Tibial nerve (tissue), 4 donors: ENCODE measurements around the gene THOC2. TPM values are rescaled to one million over a fixed set of nuclear protein-coding genes. Genes with fewer than 3 reads are reported as not detected.

Source experiments
- DNase-seq, 2 donors: peaks; one replicate each; pipeline ENCODE4 v3.0.0-alpha.2; 2019; ENCODE audit warnings: low spot score in 2 of 2
- H3K27ac ChIP-seq, 4 donors: fragments of 200-600 bp; sonication (generic) in 3 of 4; one replicate each; pipeline ENCODE4 v1.5.1; 2017 to 2019; ENCODE audit warnings: mild to moderate bottlenecking in 1 of 4
- H3K27me3 ChIP-seq, 2 donors: fragments of 200-600 bp; sonication (generic) in 1 of 2; one replicate each; pipeline versions ENCODE4 v1.5.1 to v1.6.0; 2017 to 2019
- H3K36me3 ChIP-seq, 3 donors: fragments of 200-600 bp; sonication (generic); one replicate each; pipeline ENCODE4 v1.5.1; 2018 to 2019
- H3K4me1 ChIP-seq, 4 donors: fragments of 200-600 bp; sonication (generic) in 3 of 4; one replicate each; pipeline ENCODE4 v1.5.1; 2017 to 2019
- H3K4me3 ChIP-seq, 4 donors: fragments of 200-600 bp; sonication (generic) in 3 of 4; one replicate each; pipeline ENCODE4 v1.5.1; 2017 to 2019; ENCODE audit warnings: mild to moderate bottlenecking in 1 of 4, moderate library complexity in 1 of 4
- H3K9me3 ChIP-seq, 4 donors: fragments of 200-600 bp; sonication (generic) in 3 of 4; one replicate each; pipeline ENCODE4 v1.5.1; 2017 to 2019
- EP300 ChIP-seq, 2 donors: sonication (generic); formaldehyde crosslinking; IDR thresholded peaks; one replicate each; pipeline ENCODE4 v1.6.1; 2017; ENCODE audit warnings: antibody characterized with exemption in 2 of 2, mild to moderate bottlenecking in 1 of 2
- POLR2A ChIP-seq, 2 donors: fragments of 450-650 bp; IDR thresholded peaks; one replicate each; pipeline ENCODE4 v1.6.1; 2017; ENCODE audit warnings: antibody characterized with exemption in 2 of 2, mild to moderate bottlenecking in 2 of 2, moderate library complexity in 2 of 2
- WGBS, 2 donors: methylation state at CpG; one replicate each; pipeline ENCODE4 v1.1.5; 2018; 5-methylcytosine and 5-hydroxymethylcytosine counted together
- total RNA-seq, 4 donors: library from RNA; depleted of rRNA; stranded (reverse); fragments of >200 nt; gene quantifications; one replicate each; pipeline ENCODE4 v1.1.0, GENCODE V29; 2016
- TF ChIP-seq, protein P1 (sequence below), 5 experiments: fragments of 200-600 bp in 3 of 5; fragments of 450-650 bp in 2 of 5; sonication (generic) in 3 of 5; IDR thresholded peaks; one replicate each; pipeline ENCODE4 v1.5.1; 2016 to 2019; ENCODE audit warnings: antibody characterized with exemption in 5 of 5, mild to moderate bottlenecking in 3 of 5, moderate library complexity in 2 of 5

Gene THOC2
- total RNA-seq, 4 donors from 2014 or later: 74.4 to 93.3 (median 85.6) TPM

GRCh38 chrX:123648028-123648810 is 84.6 kb downstream of the THOC2 start:
- peaks cover 0 to 8% (median 0%) of the 10 kb centered on the region in 4 donors for H3K4me1 ChIP-seq
- WGBS, 2 donors: 40 to 52% methylated on average over 17 of the region's 20 CpGs
- no peak overlapping the region for H3K27ac ChIP-seq
- H3K36me3 ChIP-seq: no peaks in the 10 kb centered on the region
- no peaks in the 10 kb centered on the region for H3K27me3 ChIP-seq
- no peak for DNase-seq
- no peak overlapping the region for H3K4me3 ChIP-seq
- H3K9me3 ChIP-seq: no peaks in the 10 kb centered on the region
- TF ChIP-seq, protein P1, sequence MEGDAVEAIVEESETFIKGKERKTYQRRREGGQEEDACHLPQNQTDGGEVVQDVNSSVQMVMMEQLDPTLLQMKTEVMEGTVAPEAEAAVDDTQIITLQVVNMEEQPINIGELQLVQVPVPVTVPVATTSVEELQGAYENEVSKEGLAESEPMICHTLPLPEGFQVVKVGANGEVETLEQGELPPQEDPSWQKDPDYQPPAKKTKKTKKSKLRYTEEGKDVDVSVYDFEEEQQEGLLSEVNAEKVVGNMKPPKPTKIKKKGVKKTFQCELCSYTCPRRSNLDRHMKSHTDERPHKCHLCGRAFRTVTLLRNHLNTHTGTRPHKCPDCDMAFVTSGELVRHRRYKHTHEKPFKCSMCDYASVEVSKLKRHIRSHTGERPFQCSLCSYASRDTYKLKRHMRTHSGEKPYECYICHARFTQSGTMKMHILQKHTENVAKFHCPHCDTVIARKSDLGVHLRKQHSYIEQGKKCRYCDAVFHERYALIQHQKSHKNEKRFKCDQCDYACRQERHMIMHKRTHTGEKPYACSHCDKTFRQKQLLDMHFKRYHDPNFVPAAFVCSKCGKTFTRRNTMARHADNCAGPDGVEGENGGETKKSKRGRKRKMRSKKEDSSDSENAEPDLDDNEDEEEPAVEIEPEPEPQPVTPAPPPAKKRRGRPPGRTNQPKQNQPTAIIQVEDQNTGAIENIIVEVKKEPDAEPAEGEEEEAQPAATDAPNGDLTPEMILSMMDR (IDR thresholded peaks at IDR 0.05): no peak
- TF ChIP-seq POLR2A (IDR thresholded peaks at IDR 0.05): no peak
- no peak for TF ChIP-seq EP300 (IDR thresholded peaks at IDR 0.05)

- TF ChIP-seq, protein P1 (IDR thresholded peaks at IDR 0.05): no peak
- TF ChIP-seq POLR2A (IDR thresholded peaks at IDR 0.05): no peak
- TF ChIP-seq EP300 (IDR thresholded peaks at IDR 0.05): no peak
- no peak for DNase-seq
- H3K4me1 ChIP-seq: peaks cover 0 to 8% (median 0%) of the 10 kb centered on the region in 4 donors
- 87 to 98% methylated on average over 4 of the region's 4 CpGs for WGBS, 2 donors
- H3K36me3 ChIP-seq: no peaks in the 10 kb centered on the region
- no peaks in the 10 kb centered on the region for H3K27me3 ChIP-seq
- H3K4me3 ChIP-seq: no peak overlapping the region
- H3K27ac ChIP-seq: no peak overlapping the region
- no peaks in the 10 kb centered on the region for H3K9me3 ChIP-seq
Measured at GRCh38 chrX:123647244-123647643, 85.6 kb downstream of the THOC2 start.

DNA sequence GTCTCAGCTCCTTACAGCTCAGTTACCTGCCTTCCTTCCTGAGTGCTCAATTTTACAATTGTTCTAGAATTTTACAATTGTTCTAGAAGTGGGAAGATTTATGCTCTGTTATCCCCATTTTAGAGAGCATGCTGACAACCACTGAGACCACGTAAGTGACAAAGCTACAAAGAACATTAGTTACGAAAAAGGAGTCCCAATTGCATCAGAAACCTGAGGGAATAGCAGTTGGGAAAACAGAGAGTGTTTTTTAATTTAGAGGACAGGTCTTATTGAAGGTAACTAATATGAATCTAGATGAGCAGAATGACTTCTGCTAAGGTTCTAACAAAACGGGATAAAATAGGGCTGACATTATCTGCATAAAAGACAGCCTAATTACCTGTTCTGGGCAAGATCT is 103.3 kb downstream of the THOC2 start:
- no peaks in the 10 kb centered on the region for H3K27me3 ChIP-seq
- WGBS, 2 donors: 83 to 96% methylated on average over 3 of the region's 3 CpGs
- no peaks in the 10 kb centered on the region for H3K9me3 ChIP-seq
- H3K4me3 ChIP-seq: no peak overlapping the region
- no peak for DNase-seq
- TF ChIP-seq POLR2A (IDR thresholded peaks at IDR 0.05): no peak
- no peak for TF ChIP-seq EP300 (IDR thresholded peaks at IDR 0.05)
- TF ChIP-seq, protein P1 (IDR thresholded peaks at IDR 0.05): no peak
- peaks cover 0 to 20% (median 0%) of the 10 kb centered on the region in 3 donors for H3K36me3 ChIP-seq
- H3K27ac ChIP-seq: no peak overlapping the region
- H3K4me1 ChIP-seq: no peaks in the 10 kb centered on the region

GRCh38 chrX:123626962-123627361 is 105.9 kb downstream of the THOC2 start:
- Histone ChIP-seq H3K4me3 (no peak overlapping the region), H3K36me3 (peaks cover 0 to 25% (median 0%) of the 10 kb centered on the region in 3 donors), H3K4me1 (no peaks in the 10 kb centered on the region), H3K9me3 (no peaks in the 10 kb centered on the region), H3K27ac (no peak overlapping the region), H3K27me3 (no peaks in the 10 kb centered on the region)
- TF ChIP-seq POLR2A (IDR thresholded peaks at IDR 0.05): no peak
- TF ChIP-seq EP300 (IDR thresholded peaks at IDR 0.05): no peak
- TF ChIP-seq, protein P1 (IDR thresholded peaks at IDR 0.05): no peak
- DNase-seq: no peak

DNA sequence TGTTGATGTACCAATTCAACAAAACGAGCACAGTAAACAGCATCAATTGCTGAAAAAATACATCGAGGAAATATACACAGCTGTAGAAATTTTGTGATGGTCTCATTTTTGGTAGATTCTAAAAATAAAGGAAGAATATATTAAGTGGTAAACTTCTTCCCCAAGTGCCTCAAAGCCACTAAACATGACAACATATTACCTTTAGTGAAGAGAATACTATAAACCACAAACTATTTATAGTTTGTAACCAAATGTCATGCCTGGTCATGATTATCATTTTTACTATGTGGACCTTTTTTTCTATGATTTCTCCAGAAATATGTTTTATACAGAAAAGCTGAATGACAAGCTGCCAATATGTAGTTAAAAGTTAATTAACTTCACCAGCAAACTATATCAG is 106.9 kb downstream of the THOC2 start:
- WGBS, 2 donors: 75 to 89% methylated on average over 2 of the region's 2 CpGs
- Histone ChIP-seq H3K27ac (no peak overlapping the region), H3K9me3 (no peaks in the 10 kb centered on the region), H3K4me3 (no peak overlapping the region), H3K4me1 (no peaks in the 10 kb centered on the region), H3K27me3 (no peaks in the 10 kb centered on the region), H3K36me3 (peaks cover 0 to 29% (median 0%) of the 10 kb centered on the region in 3 donors)
- no peak for DNase-seq
- no peak for TF ChIP-seq POLR2A (IDR thresholded peaks at IDR 0.05)
- TF ChIP-seq EP300 (IDR thresholded peaks at IDR 0.05): no peak
- TF ChIP-seq, protein P1 (IDR thresholded peaks at IDR 0.05): no peak
